Cardiac muscle cell (in vitro differentiated cells and primary cell): ENCODE data around the gene DGKI. TPM values are rescaled to one million over a fixed set of nuclear protein-coding genes. Genes with fewer than 3 reads are reported as not detected.
"Not testable (repeated sequence)": the region's sequence is repeated elsewhere in the genome, so short reads cannot be mapped to it uniquely, and the experiment has no call there.

ENCODE experiments used
- DNase-seq, 2 donors: peaks; one replicate each; pipeline versions ENCODE4 v3.0.0 to v3.0.0-alpha.2; 2010 to 2017; ENCODE audit warnings: low read depth in 1 of 2, low spot score in 1 of 2
- H3K27ac ChIP-seq: fragments of 200-600 bp; sonication (generic); 2 replicates; pipeline ENCODE4 v1.5.1; 2016
- H3K27me3 ChIP-seq: fragments of 200-600 bp; sonication (generic); 2 replicates; pipeline ENCODE4 v1.6.0; 2016; ENCODE audit warnings: control low read depth
- H3K36me3 ChIP-seq: fragments of 200-600 bp; sonication (generic); 2 replicates; pipeline ENCODE4 v1.5.1; 2016; ENCODE audit warnings: control low read depth
- H3K4me1 ChIP-seq: fragments of 200-600 bp; sonication (generic); 2 replicates; pipeline ENCODE4 v1.8.1; 2017; ENCODE audit warnings: low read depth, mild to moderate bottlenecking, mixed run types
- H3K4me3 ChIP-seq: fragments of 200-600 bp; sonication (generic); 2 replicates; pipeline ENCODE4 v1.5.1; 2016; ENCODE audit warnings: mild to moderate bottlenecking
- H3K9me3 ChIP-seq: fragments of 200-600 bp; sonication (generic); 2 replicates; pipeline ENCODE4 v1.5.1; 2017; ENCODE audit warnings: low read depth, mild to moderate bottlenecking, control low read depth
- polyA plus RNA-seq: library from polyadenylated mRNA; unstranded; fragments of >200 nt; fragmentation: Nextera tagmentation; extraction: Ambion mirVana; gene quantifications from 2 replicates; pipeline ENCODE4 v1.2.1, GENCODE V29; 2016
- total RNA-seq: library from RNA; depleted of rRNA; stranded (reverse); fragments of >200 nt; gene quantifications from 2 replicates; pipeline ENCODE4 v1.2.3, GENCODE V29; 2016
- TF ChIP-seq, protein P1 (sequence below): IDR thresholded peaks from 2 replicates; pipeline ENCODE4 v1.5.1; 2012; ENCODE audit warnings: low read depth, mild to moderate bottlenecking, low read length

DGKI gene
- total and polyA plus RNA-seq, 2 experiments from 2014 or later = 35.0 to 52.7 TPM

DNA sequence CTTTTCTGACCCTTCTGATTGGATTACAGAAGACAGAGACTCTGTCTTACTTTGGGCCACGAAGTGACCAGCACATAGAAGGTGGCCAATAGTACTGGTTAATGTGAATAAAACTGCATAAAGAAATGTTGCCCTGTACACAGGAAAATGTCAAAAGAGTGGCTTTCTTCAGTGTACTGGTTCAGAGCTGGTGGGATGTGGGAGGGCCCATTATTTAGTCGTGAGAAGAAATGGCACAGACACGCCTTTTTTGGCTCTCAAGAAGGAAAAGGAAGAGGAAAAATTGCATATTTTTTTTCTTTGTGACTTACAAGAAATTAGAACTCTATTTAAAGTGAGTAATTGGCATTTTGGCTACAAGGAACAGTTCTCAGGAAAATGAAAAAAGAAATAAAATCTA lies 129.7 kb downstream of the DGKI start:
- H3K27ac ChIP-seq = no peak overlapping the region
- no peaks in the 10 kb centered on the region for H3K27me3 ChIP-seq
- no peaks in the 10 kb centered on the region for H3K9me3 ChIP-seq
- peaks cover 7% of the 10 kb centered on the region for H3K4me1 ChIP-seq
- H3K36me3 ChIP-seq = no peaks in the 10 kb centered on the region
- TF ChIP-seq, protein P1, sequence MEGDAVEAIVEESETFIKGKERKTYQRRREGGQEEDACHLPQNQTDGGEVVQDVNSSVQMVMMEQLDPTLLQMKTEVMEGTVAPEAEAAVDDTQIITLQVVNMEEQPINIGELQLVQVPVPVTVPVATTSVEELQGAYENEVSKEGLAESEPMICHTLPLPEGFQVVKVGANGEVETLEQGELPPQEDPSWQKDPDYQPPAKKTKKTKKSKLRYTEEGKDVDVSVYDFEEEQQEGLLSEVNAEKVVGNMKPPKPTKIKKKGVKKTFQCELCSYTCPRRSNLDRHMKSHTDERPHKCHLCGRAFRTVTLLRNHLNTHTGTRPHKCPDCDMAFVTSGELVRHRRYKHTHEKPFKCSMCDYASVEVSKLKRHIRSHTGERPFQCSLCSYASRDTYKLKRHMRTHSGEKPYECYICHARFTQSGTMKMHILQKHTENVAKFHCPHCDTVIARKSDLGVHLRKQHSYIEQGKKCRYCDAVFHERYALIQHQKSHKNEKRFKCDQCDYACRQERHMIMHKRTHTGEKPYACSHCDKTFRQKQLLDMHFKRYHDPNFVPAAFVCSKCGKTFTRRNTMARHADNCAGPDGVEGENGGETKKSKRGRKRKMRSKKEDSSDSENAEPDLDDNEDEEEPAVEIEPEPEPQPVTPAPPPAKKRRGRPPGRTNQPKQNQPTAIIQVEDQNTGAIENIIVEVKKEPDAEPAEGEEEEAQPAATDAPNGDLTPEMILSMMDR = no peak
- H3K4me3 ChIP-seq = no peak overlapping the region
- no peak for DNase-seq

DNA sequence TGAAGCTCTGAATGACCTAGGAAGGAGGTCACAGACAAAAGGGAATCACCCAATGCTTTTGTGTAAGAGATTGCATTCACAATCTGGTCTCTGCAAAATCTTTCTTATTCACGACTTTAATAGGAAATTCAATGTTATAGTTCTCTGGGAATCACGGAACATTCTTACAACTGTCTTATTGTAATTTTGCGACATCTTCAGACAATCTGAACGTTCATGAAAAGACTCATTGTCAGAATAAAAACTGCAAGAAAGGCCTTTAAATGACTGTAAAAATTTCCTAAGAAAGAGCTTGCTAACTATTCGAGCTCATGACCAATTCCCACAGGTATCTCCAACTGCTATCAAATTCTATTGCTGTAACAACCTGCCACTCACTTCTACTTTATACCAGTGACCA lies 130.7 kb downstream of the DGKI start:
- Histone ChIP-seq H3K4me1 (peaks cover 7% of the 10 kb centered on the region), H3K36me3 (no peaks in the 10 kb centered on the region), H3K27ac (no peak overlapping the region), H3K9me3 (no peaks in the 10 kb centered on the region), H3K4me3 (no peak overlapping the region), H3K27me3 (no peaks in the 10 kb centered on the region)
- TF ChIP-seq, protein P1 = no peak
- no peak for DNase-seq

DNA sequence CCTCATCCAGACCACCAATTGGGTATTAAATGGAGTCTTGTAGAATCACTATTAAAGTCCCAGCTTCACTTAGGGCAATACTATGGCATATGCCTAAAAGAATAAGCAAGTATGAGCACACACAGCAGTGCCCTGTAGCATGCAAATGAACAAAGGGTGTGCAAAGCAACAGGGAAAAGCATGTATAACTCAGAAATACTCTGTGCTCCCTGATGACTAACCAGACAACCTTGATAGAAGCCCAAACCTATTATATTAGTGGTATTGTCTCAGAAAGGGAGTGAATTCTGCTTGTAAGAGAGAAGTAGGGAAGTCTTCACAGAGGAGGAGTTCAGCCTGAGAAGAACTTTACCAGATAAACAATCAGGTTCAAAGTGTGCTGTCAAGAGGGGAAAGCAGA lies 131.2 kb downstream of the DGKI start:
- Histone ChIP-seq H3K4me3 (no peak overlapping the region), H3K27ac (no peak overlapping the region), H3K36me3 (no peaks in the 10 kb centered on the region), H3K27me3 (no peaks in the 10 kb centered on the region), H3K4me1 (peaks cover 7% of the 10 kb centered on the region), H3K9me3 (no peaks in the 10 kb centered on the region)
- TF ChIP-seq, protein P1 = no peak
- DNase-seq = no peak

DNA sequence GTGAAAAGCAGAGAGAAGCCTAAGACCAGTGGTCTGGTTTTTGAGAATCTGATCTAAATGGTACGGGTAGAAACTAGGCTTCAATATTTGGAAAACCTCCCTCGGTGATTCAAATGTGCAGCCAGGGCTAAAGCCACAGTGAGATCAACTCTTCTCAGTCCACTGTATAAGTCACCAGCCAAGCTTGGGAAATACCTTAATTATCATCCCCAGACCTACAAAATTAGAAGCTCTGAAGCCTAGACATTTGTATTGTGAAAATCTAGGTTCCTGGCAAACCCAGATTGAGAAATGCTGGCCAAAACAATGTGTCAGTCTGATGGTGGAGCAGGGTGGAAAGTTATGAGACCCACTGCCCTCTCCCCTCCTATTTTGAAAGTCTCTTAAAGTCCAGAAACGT lies 131.7 kb downstream of the DGKI start:
- Histone ChIP-seq H3K4me3 (no peak overlapping the region), H3K27ac (no peak overlapping the region), H3K36me3 (no peaks in the 10 kb centered on the region), H3K9me3 (no peaks in the 10 kb centered on the region), H3K27me3 (no peaks in the 10 kb centered on the region), H3K4me1 (peaks cover 7% of the 10 kb centered on the region)
- DNase-seq = peak in 1 of 2 donors; percentile 22
- TF ChIP-seq, protein P1 = no peak

GRCh38 chr7:137706330-137706729 lies 140.4 kb downstream of the DGKI start:
- not testable (repeated sequence) for DNase-seq, H3K4me1 ChIP-seq, H3K27me3 ChIP-seq, H3K4me3 ChIP-seq, H3K9me3 ChIP-seq, H3K27ac ChIP-seq, H3K36me3 ChIP-seq

DNA sequence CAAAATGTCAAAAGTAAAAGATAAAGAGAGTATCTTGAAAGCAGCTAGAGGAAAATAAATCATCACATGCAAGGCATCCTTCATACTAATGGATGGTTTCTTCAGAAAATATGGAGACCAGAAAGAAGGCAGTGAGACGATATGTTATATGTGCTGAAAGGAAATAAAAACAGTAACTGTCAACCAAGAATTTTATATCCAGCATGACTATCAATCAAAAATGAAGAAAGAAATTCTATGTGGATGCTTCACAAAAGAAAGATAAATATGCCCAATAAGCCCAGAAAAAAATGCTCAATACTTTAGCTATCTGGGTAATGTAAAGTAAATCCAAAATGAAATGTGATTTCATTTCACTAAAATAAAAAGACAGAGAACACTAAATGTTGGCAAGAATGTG lies 142.1 kb downstream of the DGKI start:
- TF ChIP-seq, protein P1 = no peak
- H3K4me1 ChIP-seq = no peaks in the 10 kb centered on the region
- no peak for DNase-seq
- H3K27ac ChIP-seq = no peak overlapping the region
- H3K36me3 ChIP-seq = no peaks in the 10 kb centered on the region
- H3K27me3 ChIP-seq = no peaks in the 10 kb centered on the region
- H3K9me3 ChIP-seq = no peaks in the 10 kb centered on the region
- no peak overlapping the region for H3K4me3 ChIP-seq
